Nephron progenitor cell (in vitro differentiated cells): ENCODE results near the gene SPRED1.
"Not testable (repeated sequence)": the region's sequence is repeated elsewhere in the genome, so short reads cannot be mapped to it uniquely, and the experiment has no call there.

Experiments
- DNase-seq: peaks from one replicate; pipeline ENCODE4 v3.0.0; 2021
- H3K27ac Mint-ChIP-seq: 2 replicates; pipeline ENCODE4 v1.8.0; 2021; ENCODE audit warnings: mild to moderate bottlenecking, moderate library complexity, mixed read lengths
- H3K27me3 Mint-ChIP-seq: 2 replicates; pipeline ENCODE4 v1.8.0; 2021; ENCODE audit warnings: mild to moderate bottlenecking, low read depth, mixed read lengths; ENCODE audit not compliant: poor library complexity
- H3K36me3 Mint-ChIP-seq: 2 replicates; pipeline ENCODE4 v1.8.0; 2021; ENCODE audit warnings: low read depth, mixed read lengths
- H3K4me1 Mint-ChIP-seq: 2 replicates; pipeline ENCODE4 v1.8.0; 2021; ENCODE audit warnings: mixed read lengths
- H3K4me3 Mint-ChIP-seq: 2 replicates; pipeline ENCODE4 v1.8.0; 2021; ENCODE audit warnings: mild to moderate bottlenecking, moderate library complexity, mixed read lengths
- H3K9me3 Mint-ChIP-seq: 2 replicates; pipeline ENCODE4 v1.8.0; 2021; ENCODE audit warnings: mild to moderate bottlenecking, moderate library complexity, mixed read lengths
- TF ChIP-seq, protein P1 (sequence below): fragments of 200-600 bp; sonication (generic); IDR thresholded peaks from 2 replicates; pipeline ENCODE4 v1.5.0; 2021; ENCODE audit warnings: antibody characterized with exemption

SPRED1 gene

GRCh38 chr15:38263996-38264395, 11.4 kb downstream of the SPRED1 start:
- peaks cover 5% of the 10 kb centered on the region for H3K9me3 Mint-ChIP-seq
- TF ChIP-seq, protein P1, sequence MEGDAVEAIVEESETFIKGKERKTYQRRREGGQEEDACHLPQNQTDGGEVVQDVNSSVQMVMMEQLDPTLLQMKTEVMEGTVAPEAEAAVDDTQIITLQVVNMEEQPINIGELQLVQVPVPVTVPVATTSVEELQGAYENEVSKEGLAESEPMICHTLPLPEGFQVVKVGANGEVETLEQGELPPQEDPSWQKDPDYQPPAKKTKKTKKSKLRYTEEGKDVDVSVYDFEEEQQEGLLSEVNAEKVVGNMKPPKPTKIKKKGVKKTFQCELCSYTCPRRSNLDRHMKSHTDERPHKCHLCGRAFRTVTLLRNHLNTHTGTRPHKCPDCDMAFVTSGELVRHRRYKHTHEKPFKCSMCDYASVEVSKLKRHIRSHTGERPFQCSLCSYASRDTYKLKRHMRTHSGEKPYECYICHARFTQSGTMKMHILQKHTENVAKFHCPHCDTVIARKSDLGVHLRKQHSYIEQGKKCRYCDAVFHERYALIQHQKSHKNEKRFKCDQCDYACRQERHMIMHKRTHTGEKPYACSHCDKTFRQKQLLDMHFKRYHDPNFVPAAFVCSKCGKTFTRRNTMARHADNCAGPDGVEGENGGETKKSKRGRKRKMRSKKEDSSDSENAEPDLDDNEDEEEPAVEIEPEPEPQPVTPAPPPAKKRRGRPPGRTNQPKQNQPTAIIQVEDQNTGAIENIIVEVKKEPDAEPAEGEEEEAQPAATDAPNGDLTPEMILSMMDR, result no peak
- H3K36me3 Mint-ChIP-seq, result peaks cover 26% of the 10 kb centered on the region
- no peak for DNase-seq
- H3K27ac Mint-ChIP-seq, result no peak overlapping the region
- no peak overlapping the region for H3K4me3 Mint-ChIP-seq
- H3K4me1 Mint-ChIP-seq, result peaks cover 10% of the 10 kb centered on the region
- H3K27me3 Mint-ChIP-seq, result no peaks in the 10 kb centered on the region

DNA sequence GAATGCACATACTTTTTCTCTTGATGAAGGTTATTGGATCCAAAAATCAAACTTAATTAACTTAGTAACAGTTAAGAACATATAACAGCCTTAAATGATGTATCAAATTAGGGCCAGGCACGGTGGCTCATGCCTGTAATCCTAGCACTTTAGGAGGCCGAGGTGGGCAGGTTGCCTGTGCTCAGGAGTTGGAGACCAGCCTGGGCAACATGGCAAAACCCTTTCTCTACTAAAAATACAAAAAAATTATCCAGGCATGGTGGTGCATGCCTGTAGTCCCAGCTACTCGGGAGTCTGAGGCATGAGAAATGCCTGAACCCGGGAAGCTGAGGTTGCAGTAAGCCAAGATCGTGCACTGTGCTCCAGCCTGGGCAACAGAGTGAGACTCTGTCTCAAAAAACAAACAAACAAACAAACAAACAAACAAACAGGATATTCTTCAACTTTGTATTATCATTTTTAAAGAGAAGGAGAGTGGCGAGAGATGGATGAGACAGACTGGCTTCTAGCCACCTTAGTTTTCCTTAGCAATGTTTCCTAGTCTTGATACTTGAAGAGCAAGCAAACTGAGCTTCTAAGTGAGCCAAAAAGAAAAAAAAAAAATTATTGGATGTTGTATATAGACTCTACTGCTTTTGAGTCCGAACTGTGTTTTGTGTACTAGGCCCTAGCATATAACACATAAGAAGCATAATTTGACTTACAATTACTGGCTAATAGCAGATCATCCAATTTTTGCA, 13.8 kb downstream of the SPRED1 start:
- Mint-ChIP-seq H3K4me1 (no peaks in the 10 kb centered on the region), H3K27me3 (no peaks in the 10 kb centered on the region), H3K36me3 (peaks cover 33% of the 10 kb centered on the region), H3K9me3 (peaks cover 3% of the 10 kb centered on the region), H3K4me3 (no peak overlapping the region), H3K27ac (peak overlapping the region; percentile 62)
- no peak for DNase-seq
- TF ChIP-seq, protein P1, result no peak

GRCh38 chr15:38267421-38268022, 14.9 kb downstream of the SPRED1 start:
- H3K4me1 Mint-ChIP-seq, result peaks cover under 1% of the 10 kb centered on the region
- no peak for DNase-seq
- H3K4me3 Mint-ChIP-seq, result no peak overlapping the region
- H3K9me3 Mint-ChIP-seq, result peaks cover 6% of the 10 kb centered on the region
- H3K27me3 Mint-ChIP-seq, result no peaks in the 10 kb centered on the region
- no peak overlapping the region for H3K27ac Mint-ChIP-seq
- TF ChIP-seq, protein P1, result no peak
- peaks cover 40% of the 10 kb centered on the region for H3K36me3 Mint-ChIP-seq

- DNase-seq, result no peak
- TF ChIP-seq, protein P1, result no peak
- Mint-ChIP-seq H3K9me3 (peaks cover 6% of the 10 kb centered on the region), H3K4me1 (peaks cover 15% of the 10 kb centered on the region), H3K4me3 (no peak overlapping the region), H3K27ac (no peak overlapping the region), H3K36me3 (peaks cover 47% of the 10 kb centered on the region), H3K27me3 (no peaks in the 10 kb centered on the region)
These were observed 18.5 kb downstream of the SPRED1 start for GRCh38 chr15:38271144-38271543.

GRCh38 chr15:38271895-38272294, 19.3 kb downstream of the SPRED1 start:
- H3K9me3 Mint-ChIP-seq, result peaks cover 9% of the 10 kb centered on the region
- no peak overlapping the region for H3K4me3 Mint-ChIP-seq
- peaks cover 54% of the 10 kb centered on the region for H3K36me3 Mint-ChIP-seq
- TF ChIP-seq, protein P1, result no peak
- H3K27me3 Mint-ChIP-seq, result no peaks in the 10 kb centered on the region
- H3K27ac Mint-ChIP-seq, result peak overlapping the region; percentile 85
- no peak for DNase-seq
- H3K4me1 Mint-ChIP-seq, result peaks cover 15% of the 10 kb centered on the region

- not testable (repeated sequence) for DNase-seq, H3K4me3 Mint-ChIP-seq, H3K27me3 Mint-ChIP-seq
- peaks cover 15% of the 10 kb centered on the region for H3K4me1 Mint-ChIP-seq
- peaks cover 15% of the 10 kb centered on the region for H3K9me3 Mint-ChIP-seq
- H3K27ac Mint-ChIP-seq, result peak overlapping the region; percentile 3
- peaks cover 60% of the 10 kb centered on the region for H3K36me3 Mint-ChIP-seq
These were observed 19.8 kb downstream of the SPRED1 start for GRCh38 chr15:38272431-38272830.
